CD4-positive, CD25-positive, alpha-beta regulatory T cell (primary cell): ENCODE results near the gene CCDC88A. TPM values are rescaled to one million over a fixed set of nuclear protein-coding genes. Genes with fewer than 3 reads are reported as not detected.
A peak's percentile ranks its signal among the peaks of the same experiment; 100 is the strongest.

Experiments used
- ATAC-seq, 2 donors: fragments of 150-1000 bp; cut with Tn5 transposase; one replicate each; pipeline ENCODE4 v1.10.0; 2021; ENCODE audit warnings: low read depth in 2 of 2, moderate number of reproducible peaks in 2 of 2, moderate library complexity in 1 of 2
- DNase-seq, 3 donors: peaks; one replicate each; pipeline versions ENCODE4 v3.0.0 to v3.0.0-alpha.2; 2012 to 2022; ENCODE audit warnings: mixed read lengths in 1 of 3
- H3K27ac ChIP-seq: one replicate; pipeline ENCODE4 v1.7.0; 2013; ENCODE audit warnings: mild to moderate bottlenecking, low read length; ENCODE audit not compliant: insufficient read depth, poor library complexity, severe bottlenecking
- H3K27me3 ChIP-seq: one replicate; pipeline ENCODE4 v1.7.0; 2013; ENCODE audit warnings: low read length; ENCODE audit not compliant: control insufficient read depth, insufficient read depth
- H3K36me3 ChIP-seq: one replicate; pipeline ENCODE4 v1.7.0; 2013; ENCODE audit warnings: mild to moderate bottlenecking, low read length, moderate library complexity; ENCODE audit not compliant: control insufficient read depth, insufficient read depth
- H3K4me1 ChIP-seq: 2 replicates; pipeline ENCODE4 v1.7.0; 2013; ENCODE audit warnings: mild to moderate bottlenecking, low read length; ENCODE audit not compliant: insufficient read depth, control insufficient read depth, poor library complexity, severe bottlenecking
- H3K4me3 ChIP-seq: one replicate; pipeline ENCODE4 v1.7.0; 2013; ENCODE audit warnings: low read depth, mild to moderate bottlenecking, low read length, moderate library complexity
- H3K9me3 ChIP-seq, 2 experiments: 1 replicate in 1 of 2; 2 replicates in 1 of 2; pipeline ENCODE4 v1.7.0; 2013; ENCODE audit warnings: low read length in 2 of 2, mild to moderate bottlenecking in 1 of 2, moderate library complexity in 1 of 2; ENCODE audit not compliant: control insufficient read depth in 2 of 2
- H3K27ac Mint-ChIP-seq, 3 donors: one replicate each; pipeline ENCODE4 v1.8.0; 2020 to 2022; ENCODE audit warnings: mild to moderate bottlenecking in 3 of 3, mixed read lengths in 3 of 3, moderate library complexity in 2 of 3
- H3K27me3 Mint-ChIP-seq: one replicate; pipeline ENCODE4 v1.8.0; 2022; ENCODE audit warnings: mild to moderate bottlenecking, mixed read lengths
- H3K36me3 Mint-ChIP-seq: one replicate; pipeline ENCODE4 v1.8.0; 2020; ENCODE audit warnings: mixed read lengths
- H3K4me1 Mint-ChIP-seq, 4 donors: one replicate each; pipeline ENCODE4 v1.8.0; 2020 to 2022; ENCODE audit warnings: mixed read lengths in 4 of 4, mild to moderate bottlenecking in 1 of 4
- H3K4me3 Mint-ChIP-seq, 4 donors: one replicate each; pipeline ENCODE4 v1.8.0; 2020 to 2022; ENCODE audit warnings: mild to moderate bottlenecking in 4 of 4, mixed read lengths in 4 of 4, moderate library complexity in 3 of 4
- H3K9me3 Mint-ChIP-seq, 7 donors: one replicate each; pipeline ENCODE4 v1.8.0; 2020 to 2022; ENCODE audit warnings: mixed read lengths in 7 of 7, mild to moderate bottlenecking in 3 of 7, moderate library complexity in 2 of 7
- polyA plus RNA-seq, 4 donors: library from polyadenylated mRNA; unstranded; fragments of 300-500 nt; fragmentation: Illumina TruSeq; gene quantifications; one replicate each; pipeline ENCODE4 v1.2.3, GENCODE V29; 2021
- total RNA-seq: library from RNA; stranded (reverse); gene quantifications from one replicate; pipeline ENCODE4 v1.2.3, GENCODE V29; 2022

The CCDC88A gene
- total and polyA plus RNA-seq, 5 donors from 2014 or later, result 1.4 to 19.1 (median 2.5) TPM

- peaks cover 6% of the 10 kb centered on the region for H3K27me3 Mint-ChIP-seq
- no peak for DNase-seq
- Histone ChIP-seq H3K9me3 (no peaks in the 10 kb centered on the region), H3K36me3 (no peaks in the 10 kb centered on the region), H3K4me3 (no peak overlapping the region), H3K4me1 (no peaks in the 10 kb centered on the region), H3K27ac (no peak overlapping the region), H3K27me3 (no peaks in the 10 kb centered on the region)
- ATAC-seq, result no peak
- H3K36me3 Mint-ChIP-seq, result peaks cover 10% of the 10 kb centered on the region
- peaks cover 0 to 2% (median under 1%) of the 10 kb centered on the region in 4 donors for H3K4me1 Mint-ChIP-seq
- peak overlapping the region in 1 of 3 donors; percentile 52 for H3K27ac Mint-ChIP-seq
- no peaks in the 10 kb centered on the region for H3K9me3 Mint-ChIP-seq
- H3K4me3 Mint-ChIP-seq, result no peak overlapping the region
Observed at GRCh38 chr2:55408098-55408882, 11.4 kb downstream of the CCDC88A start.

DNA sequence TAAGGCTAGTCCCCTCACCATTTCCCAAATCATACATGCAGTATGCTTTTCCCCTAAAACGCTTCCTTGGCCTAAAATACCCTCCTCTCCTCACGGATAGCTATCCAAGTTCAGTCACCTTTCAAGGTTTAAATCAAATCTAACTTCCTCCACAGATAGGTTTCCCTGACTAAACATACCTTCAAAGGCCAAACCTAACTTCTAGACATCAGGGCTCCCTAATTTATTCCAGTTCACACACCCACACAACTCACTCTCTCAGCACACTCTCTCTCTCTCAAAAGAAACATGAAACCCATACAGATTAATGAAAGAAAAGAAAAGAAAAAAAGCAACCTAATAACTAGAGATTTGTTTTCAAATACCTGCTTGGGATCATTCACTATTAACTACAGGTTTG lies 14.5 kb downstream of the CCDC88A start:
- Mint-ChIP-seq H3K9me3 (no peaks in the 10 kb centered on the region), H3K4me3 (no peak overlapping the region), H3K27me3 (peaks cover 6% of the 10 kb centered on the region), H3K27ac (no peak overlapping the region), H3K4me1 (peaks cover 0 to 2% (median under 1%) of the 10 kb centered on the region in 4 donors), H3K36me3 (peaks cover 18% of the 10 kb centered on the region)
- DNase-seq (no peak), ATAC-seq (no peak)
- Histone ChIP-seq H3K27me3 (no peaks in the 10 kb centered on the region), H3K4me1 (no peaks in the 10 kb centered on the region), H3K36me3 (no peaks in the 10 kb centered on the region), H3K4me3 (no peak overlapping the region), H3K9me3 (no peaks in the 10 kb centered on the region), H3K27ac (no peak overlapping the region)

DNA sequence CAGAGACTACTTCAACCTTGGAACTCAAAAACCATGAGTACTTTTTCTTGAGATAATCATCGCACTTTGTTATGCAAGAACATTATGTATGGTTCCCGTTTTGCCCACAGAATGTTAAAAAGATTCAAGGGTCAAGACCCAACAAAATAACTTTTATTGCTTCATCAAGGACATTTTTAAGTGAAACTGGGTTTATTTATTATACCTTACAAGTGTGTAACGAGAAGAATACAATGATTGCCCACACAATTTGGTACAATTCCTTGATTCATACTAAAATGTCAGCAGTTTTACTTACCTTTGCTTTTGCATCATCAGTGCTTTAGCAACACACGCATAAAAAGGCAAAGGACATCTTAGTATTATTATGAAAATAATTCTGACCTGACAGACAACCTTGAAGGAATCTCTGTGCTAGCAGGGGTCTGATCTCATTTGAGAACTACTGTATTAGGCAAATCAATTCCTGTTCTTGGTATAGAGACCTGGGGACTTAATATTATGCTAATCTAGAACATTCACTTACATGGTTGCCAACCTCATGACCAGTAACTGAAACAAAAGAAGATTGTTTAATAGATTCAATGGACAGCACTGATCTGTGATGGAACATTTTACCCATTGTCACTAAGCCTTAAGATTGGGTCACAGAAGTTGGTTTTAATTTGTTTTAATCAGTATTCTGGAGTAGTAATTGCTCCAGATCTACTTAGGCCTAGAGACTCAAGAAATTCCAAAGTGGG lies 16.2 kb downstream of the CCDC88A start:
- DNase-seq (no peak), ATAC-seq (no peak)
- no peak overlapping the region for H3K4me3 ChIP-seq
- H3K36me3 Mint-ChIP-seq, result peaks cover 14% of the 10 kb centered on the region
- H3K36me3 ChIP-seq, result no peaks in the 10 kb centered on the region
- H3K27ac ChIP-seq, result no peak overlapping the region
- no peaks in the 10 kb centered on the region for H3K9me3 ChIP-seq
- no peaks in the 10 kb centered on the region for H3K27me3 ChIP-seq
- H3K27ac Mint-ChIP-seq, result no peak overlapping the region
- H3K9me3 Mint-ChIP-seq, result no peaks in the 10 kb centered on the region
- no peaks in the 10 kb centered on the region for H3K4me1 ChIP-seq
- no peak overlapping the region for H3K4me3 Mint-ChIP-seq
- H3K4me1 Mint-ChIP-seq, result no peaks in the 10 kb centered on the region
- H3K27me3 Mint-ChIP-seq, result peaks cover 6% of the 10 kb centered on the region

GRCh38 chr2:55401124-55401523 lies 18.5 kb downstream of the CCDC88A start:
- H3K27ac Mint-ChIP-seq, result no peak overlapping the region
- DNase-seq (no peak), ATAC-seq (no peak)
- Histone ChIP-seq H3K27me3 (no peaks in the 10 kb centered on the region), H3K4me3 (no peak overlapping the region), H3K4me1 (no peaks in the 10 kb centered on the region), H3K36me3 (no peaks in the 10 kb centered on the region), H3K27ac (no peak overlapping the region), H3K9me3 (no peaks in the 10 kb centered on the region)
- H3K4me3 Mint-ChIP-seq, result no peak overlapping the region
- no peaks in the 10 kb centered on the region for H3K9me3 Mint-ChIP-seq
- H3K4me1 Mint-ChIP-seq, result peaks cover 0 to 2% (median 0%) of the 10 kb centered on the region in 4 donors
- H3K27me3 Mint-ChIP-seq, result no peaks in the 10 kb centered on the region
- peaks cover 14% of the 10 kb centered on the region for H3K36me3 Mint-ChIP-seq

GRCh38 chr2:55400332-55400731 lies 19.3 kb downstream of the CCDC88A start:
- Histone ChIP-seq H3K9me3 (no peaks in the 10 kb centered on the region), H3K4me3 (no peak overlapping the region), H3K36me3 (no peaks in the 10 kb centered on the region), H3K27ac (no peak overlapping the region), H3K27me3 (no peaks in the 10 kb centered on the region), H3K4me1 (no peaks in the 10 kb centered on the region)
- peaks cover 14% of the 10 kb centered on the region for H3K36me3 Mint-ChIP-seq
- no peak for DNase-seq
- no peaks in the 10 kb centered on the region for H3K9me3 Mint-ChIP-seq
- no peak overlapping the region for H3K27ac Mint-ChIP-seq
- H3K4me3 Mint-ChIP-seq, result no peak overlapping the region
- no peak for ATAC-seq
- no peaks in the 10 kb centered on the region for H3K27me3 Mint-ChIP-seq
- peaks cover 0 to 2% (median 0%) of the 10 kb centered on the region in 4 donors for H3K4me1 Mint-ChIP-seq

GRCh38 chr2:55399815-55400214 lies 19.8 kb downstream of the CCDC88A start:
- Histone ChIP-seq H3K4me1 (no peaks in the 10 kb centered on the region), H3K9me3 (no peaks in the 10 kb centered on the region), H3K27me3 (no peaks in the 10 kb centered on the region), H3K27ac (no peak overlapping the region), H3K36me3 (no peaks in the 10 kb centered on the region), H3K4me3 (no peak overlapping the region)
- ATAC-seq (no peak), DNase-seq (no peak)
- H3K4me3 Mint-ChIP-seq, result no peak overlapping the region
- peaks cover 0 to 2% (median 0%) of the 10 kb centered on the region in 7 donors for H3K9me3 Mint-ChIP-seq
- peaks cover 0 to 2% (median 0%) of the 10 kb centered on the region in 4 donors for H3K4me1 Mint-ChIP-seq
- no peak overlapping the region for H3K27ac Mint-ChIP-seq
- H3K36me3 Mint-ChIP-seq, result peaks cover 9% of the 10 kb centered on the region
- H3K27me3 Mint-ChIP-seq, result no peaks in the 10 kb centered on the region

- Mint-ChIP-seq H3K36me3 (no peaks in the 10 kb centered on the region), H3K4me3 (no peak overlapping the region), H3K4me1 (peaks cover 0 to 2% (median 0%) of the 10 kb centered on the region in 4 donors), H3K9me3 (peaks cover 0 to 6% (median 2%) of the 10 kb centered on the region in 7 donors), H3K27ac (peak overlapping the region in 1 of 3 donors; percentile 31), H3K27me3 (no peaks in the 10 kb centered on the region)
- H3K27me3 ChIP-seq, result no peaks in the 10 kb centered on the region
- H3K9me3 ChIP-seq, result no peaks in the 10 kb centered on the region
- H3K27ac ChIP-seq, result no peak overlapping the region
- ATAC-seq (no peak), DNase-seq (no peak)
- no peak overlapping the region for H3K4me3 ChIP-seq
- no peaks in the 10 kb centered on the region for H3K4me1 ChIP-seq
- H3K36me3 ChIP-seq, result no peaks in the 10 kb centered on the region
Observed at GRCh38 chr2:55395724-55396605, 23.7 kb downstream of the CCDC88A start.
